HEK293T (cell line): Measurements from ENCODE around the gene PDE6H.

Experiments
- CTCF ChIA-PET: fragments of 350-600 bp; formaldehyde crosslinking; extraction: SDS; loops from one replicate; lab custom pipeline; 2021; ENCODE audit warnings: antibody characterized with exemption, inconsistent platforms; lab: Yijun Ruan, JAX
- POLR2A ChIA-PET: fragments of 350-600 bp; formaldehyde crosslinking; extraction: SDS; loops from one replicate; lab custom pipeline; 2020; ENCODE audit warnings: antibody characterized with exemption, inconsistent platforms; lab: Yijun Ruan, JAX
- DNase-seq: peaks from one replicate; pipeline ENCODE4 v3.0.0; 2012; ENCODE audit warnings: mixed read lengths; ENCODE audit errors: extremely low spot score
- ARNT ChIP-seq: fragments of 450-650 bp; IDR thresholded peaks from 2 replicates; pipeline ENCODE4 v1.6.1; 2017; ENCODE audit warnings: mild to moderate bottlenecking
- BHLHE40 ChIP-seq: fragments of 450-650 bp; IDR thresholded peaks from 2 replicates; pipeline ENCODE4 v1.6.1; 2016; ENCODE audit warnings: mild to moderate bottlenecking, moderate library complexity, borderline replicate concordance
- CTBP1 ChIP-seq: fragments of 450-650 bp; IDR thresholded peaks from 2 replicates; pipeline ENCODE4 v1.6.1; 2016; ENCODE audit warnings: borderline replicate concordance
- ELF4 ChIP-seq: fragments of 450-650 bp; IDR thresholded peaks from 2 replicates; pipeline ENCODE4 v1.6.1; 2017; ENCODE audit warnings: antibody characterized with exemption
- FOXA1 ChIP-seq: fragments of 450-650 bp; IDR thresholded peaks from 2 replicates; pipeline ENCODE4 v1.6.1; 2016; ENCODE audit warnings: mild to moderate bottlenecking
- FOXK2 ChIP-seq: fragments of 450-650 bp; IDR thresholded peaks from 2 replicates; pipeline ENCODE4 v1.6.1; 2016; ENCODE audit warnings: mild to moderate bottlenecking
- FOXM1 ChIP-seq: fragments of 450-650 bp; IDR thresholded peaks from 2 replicates; pipeline ENCODE4 v1.6.1; 2017; ENCODE audit warnings: mild to moderate bottlenecking, borderline replicate concordance
- HDGF ChIP-seq: fragments of 450-650 bp; IDR thresholded peaks from 2 replicates; pipeline ENCODE4 v1.6.1; 2017; ENCODE audit warnings: antibody characterized with exemption, borderline replicate concordance
- L3MBTL2 ChIP-seq: fragments of 450-650 bp; conservative IDR thresholded peaks from 2 replicates; pipeline ENCODE4 v1.6.1; 2016; ENCODE audit warnings: mild to moderate bottlenecking
- LEF1 ChIP-seq: fragments of 450-650 bp; IDR thresholded peaks from 2 replicates; pipeline ENCODE4 v1.6.1; 2017; ENCODE audit warnings: mild to moderate bottlenecking, borderline replicate concordance
- NFRKB ChIP-seq: fragments of 450-650 bp; IDR thresholded peaks from 2 replicates; pipeline ENCODE4 v1.6.1; 2016; ENCODE audit warnings: mild to moderate bottlenecking, moderate library complexity
- PKNOX1 ChIP-seq: fragments of 450-650 bp; IDR thresholded peaks from 2 replicates; pipeline ENCODE4 v1.6.1; 2016
- SP1 ChIP-seq: fragments of 450-650 bp; IDR thresholded peaks from 2 replicates; pipeline ENCODE4 v1.6.1; 2017
- SUZ12 ChIP-seq: fragments of 450-650 bp; IDR thresholded peaks from 2 replicates; pipeline ENCODE4 v1.6.1; 2016; ENCODE audit warnings: mild to moderate bottlenecking
- TARDBP ChIP-seq: fragments of 450-650 bp; IDR thresholded peaks from 2 replicates; pipeline ENCODE4 v1.6.1; 2016
- ZNF384 ChIP-seq: fragments of 450-650 bp; IDR thresholded peaks from 2 replicates; pipeline ENCODE4 v1.6.1; 2016

Gene PDE6H

DNA sequence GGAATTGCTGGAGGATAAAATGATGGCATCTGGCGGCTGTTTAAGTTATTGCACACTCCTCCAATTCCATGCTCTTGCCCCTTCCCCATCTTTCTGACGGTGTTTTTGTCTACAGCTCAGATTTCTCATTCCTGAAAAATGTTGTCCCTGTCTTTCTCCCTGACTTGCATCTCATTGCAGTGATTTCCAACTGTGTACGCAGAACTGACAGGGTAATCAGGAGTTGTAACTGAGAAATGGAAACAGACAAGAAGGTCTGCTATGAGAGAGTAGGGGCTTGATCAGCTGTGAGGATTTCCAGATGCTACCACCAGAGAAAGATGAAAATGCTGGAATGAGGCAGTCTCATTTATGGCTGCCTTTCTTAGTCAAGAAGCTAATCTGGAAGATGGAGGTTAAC lies 35.8 kb upstream of the PDE6H start:
- CTCF ChIA-PET, result no interaction called here
- TF ChIP-seq TARDBP, result no peak
- TF ChIP-seq ELF4, result no peak
- TF ChIP-seq FOXK2, result no peak
- POLR2A ChIA-PET, result interaction anchor here (1.0 kb wide), 1 partner anchor 134 kb away, joined by 3 read pairs; the partner anchor contains the start of genes C12orf60 and WBP11
- no peak for DNase-seq

- TF ChIP-seq TARDBP, result no peak
- DNase-seq, result peak; percentile 17
- POLR2A ChIA-PET, result interaction anchor here (1.0 kb wide), 1 partner anchor 134 kb away, joined by 3 read pairs; the partner anchor contains the start of genes C12orf60 and WBP11
- CTCF ChIA-PET, result no interaction called here
These were observed 35.2 kb upstream of the PDE6H start for GRCh38 chr12:14937689-14938088.

- CTCF ChIA-PET, result no interaction called here
- POLR2A ChIA-PET, result no interaction called here
- TF ChIP-seq FOXA1 (no peak), L3MBTL2 (no peak), FOXM1 (no peak), ARNT (no peak), LEF1 (no peak), CTBP1 (no peak), HDGF (no peak), BHLHE40 (no peak), NFRKB (no peak), FOXK2 (no peak), SUZ12 (no peak), PKNOX1 (no peak), TARDBP (no peak), SP1 (no peak)
- no peak for DNase-seq
These were observed 34.5 kb upstream of the PDE6H start, which contains the start of gene ERP27 for GRCh38 chr12:14938301-14938700. Gene ERP27, minus strand, starts transcription at chr12:14938537. Its CDS starts 29 bp downstream, at chr12:14938508.

- POLR2A ChIA-PET, result no interaction called here
- TF ChIP-seq LEF1 (no peak), SP1 (no peak), ZNF384 (no peak), TARDBP (no peak), FOXK2 (no peak), ELF4 (no peak), HDGF (no peak), BHLHE40 (no peak), FOXM1 (no peak), ARNT (no peak), L3MBTL2 (no peak), FOXA1 (no peak), PKNOX1 (no peak), NFRKB (no peak), CTBP1 (no peak), SUZ12 (no peak)
- CTCF ChIA-PET, result no interaction called here
- DNase-seq, result no peak
These were observed 31.5 kb upstream of the PDE6H start for GRCh38 chr12:14941369-14941768.

DNA sequence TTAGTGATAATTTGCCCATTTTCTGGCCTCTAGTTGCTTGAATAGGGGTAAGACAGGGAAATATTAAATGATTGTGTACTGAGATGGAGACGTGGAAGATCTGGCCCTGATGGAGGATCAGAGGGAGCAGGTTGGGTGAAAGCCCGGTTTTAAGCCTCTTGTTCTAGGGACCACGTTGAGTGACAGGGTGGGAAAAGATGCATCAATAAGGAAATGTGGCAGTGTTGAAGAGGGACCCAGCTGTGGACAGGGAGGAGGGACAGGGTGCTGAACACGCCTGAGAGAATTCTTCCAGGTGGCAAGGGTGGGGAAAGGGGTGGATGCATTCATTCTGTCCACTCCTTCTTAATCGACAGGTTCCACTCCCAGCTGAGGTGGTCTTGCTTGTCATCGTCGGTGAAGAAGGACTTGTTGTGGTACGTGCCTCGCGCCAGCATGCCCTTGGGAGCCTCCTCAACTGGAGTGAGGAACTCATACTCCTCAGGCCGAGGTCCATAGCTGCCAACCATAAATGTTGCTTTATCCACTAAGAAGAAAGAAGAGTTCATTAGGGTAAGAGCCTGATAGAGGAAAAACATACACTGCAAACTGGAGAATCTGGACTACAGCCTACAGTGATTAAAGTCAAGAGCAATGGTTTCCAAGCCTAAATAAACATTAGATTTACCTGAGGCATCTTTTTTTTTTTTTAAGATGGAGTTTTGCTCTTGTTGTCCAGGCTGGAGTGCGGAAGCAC lies 30.5 kb upstream of the PDE6H start:
- no peak for DNase-seq
- CTCF ChIA-PET, result no interaction called here
- no peak for TF ChIP-seq SUZ12
- TF ChIP-seq LEF1, result no peak
- TF ChIP-seq ARNT, result no peak
- no peak for TF ChIP-seq PKNOX1
- no peak for TF ChIP-seq ELF4
- no peak for TF ChIP-seq FOXM1
- POLR2A ChIA-PET, result no interaction called here

DNA sequence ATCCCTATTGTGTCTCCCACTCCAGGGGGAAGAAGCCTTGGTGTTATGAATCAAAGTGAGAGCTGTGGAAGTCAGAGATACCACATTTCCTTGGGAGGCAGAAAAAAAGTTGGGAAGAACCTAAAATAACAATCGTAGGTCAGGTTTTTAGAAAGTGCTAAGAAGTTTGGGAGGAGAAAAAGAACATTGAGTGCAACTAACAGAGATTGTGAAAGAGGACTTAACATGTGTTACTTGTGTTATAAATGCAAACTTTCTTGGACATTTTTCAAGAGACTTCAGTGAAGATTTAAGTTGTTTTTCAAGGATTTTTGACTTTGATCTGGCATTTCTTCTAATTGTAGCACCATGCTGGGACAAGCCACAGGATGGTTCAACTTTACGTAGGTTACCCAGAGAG lies 26.7 kb upstream of the PDE6H start:
- no peak for DNase-seq
- no peak for TF ChIP-seq ZNF384
- TF ChIP-seq L3MBTL2, result no peak
- no peak for TF ChIP-seq SP1
- no peak for TF ChIP-seq TARDBP
- POLR2A ChIA-PET, result no interaction called here
- CTCF ChIA-PET, result no interaction called here

DNA sequence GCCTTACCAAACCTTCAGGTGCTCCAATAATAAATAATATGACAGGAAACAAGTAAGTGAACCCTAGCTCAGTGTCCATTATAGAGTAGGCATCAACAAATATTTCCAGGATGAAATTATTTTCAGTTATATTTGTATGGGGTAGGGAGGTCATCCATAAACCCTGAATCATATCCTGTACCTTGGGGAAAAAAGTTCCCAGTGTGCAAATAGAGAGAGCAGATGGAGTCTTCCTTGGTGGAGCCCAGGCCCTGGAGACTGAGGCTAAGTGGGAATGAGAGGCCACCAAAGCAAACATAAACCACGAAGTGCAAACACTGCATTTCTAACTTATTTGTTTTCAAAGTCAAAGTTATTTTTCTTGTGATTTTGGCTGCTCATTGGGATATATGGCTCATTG lies 26.0 kb upstream of the PDE6H start:
- ChIA-PET POLR2A (no interaction called here), CTCF (no interaction called here)
- DNase-seq, result no peak
- TF ChIP-seq HDGF, result no peak
- no peak for TF ChIP-seq ELF4
- TF ChIP-seq L3MBTL2, result no peak
- no peak for TF ChIP-seq SP1
- no peak for TF ChIP-seq NFRKB
- no peak for TF ChIP-seq FOXK2
- TF ChIP-seq BHLHE40, result no peak
- TF ChIP-seq PKNOX1, result no peak
- TF ChIP-seq FOXM1, result no peak
